Panc1 (cell line): ENCODE results near the gene CCDC85A. TPM values are rescaled to one million over a fixed set of nuclear protein-coding genes. Genes with fewer than 3 reads are reported as not detected.

Experiments used
- ATAC-seq: fragments of 200-7000 bp; cut with Tn5 transposase; 2 replicates; pipeline ENCODE4 v1.9.1; 2020; ENCODE audit warnings: mild to moderate bottlenecking, moderate library complexity
- BruUV-seq: library from RNA; stranded (reverse); fragments of 400-500 nt; replicated peaks from 2 replicates; lab custom pipeline; 2021; lab: Mats Ljungman, UMichigan
- CTCF ChIA-PET: fragments of 300-600 bp; sonication (Branson Sonifier 250); formaldehyde crosslinking; loops from one replicate; lab custom pipeline; 2022; ENCODE audit warnings: antibody characterized with exemption; lab: Charles Lee
- POLR2A ChIA-PET: fragments of 300-600 bp; sonication (Branson Sonifier 250); formaldehyde crosslinking; loops from one replicate; lab custom pipeline; 2022; ENCODE audit warnings: antibody characterized with exemption; lab: Charles Lee
- DNase-seq: peaks from one replicate; pipeline ENCODE4 v3.0.0-alpha.2; 2010; ENCODE audit warnings: low read depth, low spot score
- H3K27ac ChIP-seq: 2 replicates; pipeline ENCODE4 v1.5.1; 2011; ENCODE audit warnings: mild to moderate bottlenecking, low read length, inconsistent platforms
- H3K27me3 ChIP-seq: fragments of 200-500 bp; sonication (Bioruptor generic); 2 replicates; pipeline ENCODE4 v1.6.0; 2014; ENCODE audit warnings: low read length, inconsistent platforms; ENCODE audit not compliant: control insufficient read depth, insufficient read depth
- H3K36me3 ChIP-seq: fragments of 200-500 bp; sonication (Bioruptor generic); 2 replicates; pipeline ENCODE4 v1.5.1; 2014; ENCODE audit warnings: inconsistent platforms, mild to moderate bottlenecking, low read length, moderate library complexity; ENCODE audit not compliant: control insufficient read depth, insufficient read depth
- H3K4me1 ChIP-seq: 2 replicates; pipeline ENCODE4 v1.5.1; 2011; ENCODE audit warnings: inconsistent platforms, mild to moderate bottlenecking, low read length, moderate library complexity; ENCODE audit not compliant: control insufficient read depth, insufficient read depth
- H3K4me3 ChIP-seq, 2 experiments: 2 replicates each; pipeline ENCODE4 v1.5.1; 2011 to 2012; ENCODE audit warnings: low read depth in 2 of 2, low read length in 2 of 2, mild to moderate bottlenecking in 2 of 2, inconsistent platforms in 1 of 2, moderate library complexity in 1 of 2
- H3K9me3 ChIP-seq: fragments of 200-500 bp; sonication (Bioruptor generic); 2 replicates; pipeline ENCODE4 v1.5.1; 2014; ENCODE audit warnings: low read depth, mild to moderate bottlenecking, inconsistent platforms, low read length, moderate library complexity; ENCODE audit not compliant: control insufficient read depth, insufficient read depth
- POLR2AphosphoS5 ChIP-seq: IDR thresholded peaks from 2 replicates; pipeline ENCODE4 v1.6.1; 2012; ENCODE audit warnings: mild to moderate bottlenecking, low read depth, low read length, moderate library complexity
- SIN3A ChIP-seq: IDR thresholded peaks from 2 replicates; pipeline ENCODE4 v1.6.1; 2012; ENCODE audit warnings: low read depth, mild to moderate bottlenecking, low read length, moderate library complexity, borderline replicate concordance; ENCODE audit not compliant: insufficient read depth
- TCF7L2 ChIP-seq: IDR thresholded peaks from 2 replicates; pipeline ENCODE4 v1.6.1; 2011; ENCODE audit warnings: mild to moderate bottlenecking, low read depth, low read length, inconsistent platforms
- in situ Hi-C: cut with HindIII; loops from 2 replicates; pipeline ENCODE4 v1.10.0; 2016; ENCODE audit warnings: low sequenced_read_pairs, low pct_unique_long_range_greater_than_20kb
- intact Hi-C: fragments of 100-400 bp; cut with micrococcal nuclease; formaldehyde crosslinking; loops from one replicate; pipeline ENCODE4 v1.10.0; 2022; ENCODE audit not compliant: unreplicated experiment
- total RNA-seq: library from RNA; stranded (reverse); gene quantifications from one replicate; pipeline ENCODE4 v1.2.1, GENCODE V29; 2021; ENCODE audit not compliant: unreplicated experiment
- TF ChIP-seq, protein P1 (sequence below), 2 experiments: IDR thresholded peaks; 2 replicates each; pipeline ENCODE4 v1.6.1; 2011 to 2012; ENCODE audit warnings: low read depth in 2 of 2, control low read depth in 1 of 2, low read length in 1 of 2, mild to moderate bottlenecking in 1 of 2, moderate library complexity in 1 of 2; ENCODE audit not compliant: insufficient read depth in 1 of 2
- TF ChIP-seq, protein P2 (sequence below): fragments of 450-650 bp; IDR thresholded peaks from 2 replicates; pipeline ENCODE4 v1.5.1; 2017; ENCODE audit warnings: mild to moderate bottlenecking

The CCDC85A gene
- total RNA-seq, 1 experiment from 2014 or later = 0.05 TPM

DNA sequence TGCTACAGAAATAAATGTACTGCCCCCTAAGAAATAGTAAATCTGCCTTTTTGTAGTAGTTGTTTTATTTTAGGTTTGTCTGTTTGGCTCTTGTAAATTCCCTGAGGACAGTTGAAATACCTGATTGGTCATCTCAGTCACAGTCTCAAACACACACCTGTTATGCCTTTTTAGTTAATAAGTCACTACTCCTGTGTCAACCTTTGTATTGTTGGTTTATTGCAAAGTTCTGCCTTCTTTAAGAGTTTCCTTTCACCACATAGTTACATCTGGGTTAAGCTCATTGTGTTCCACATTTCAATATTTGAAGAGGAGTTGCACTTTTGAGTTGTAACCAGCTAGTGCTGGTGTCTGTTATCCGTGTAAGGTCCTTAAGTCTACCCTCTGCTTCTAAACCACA, 198.7 kb downstream of the CCDC85A start:
- no peak for TF ChIP-seq SIN3A
- TF ChIP-seq, protein P1, sequence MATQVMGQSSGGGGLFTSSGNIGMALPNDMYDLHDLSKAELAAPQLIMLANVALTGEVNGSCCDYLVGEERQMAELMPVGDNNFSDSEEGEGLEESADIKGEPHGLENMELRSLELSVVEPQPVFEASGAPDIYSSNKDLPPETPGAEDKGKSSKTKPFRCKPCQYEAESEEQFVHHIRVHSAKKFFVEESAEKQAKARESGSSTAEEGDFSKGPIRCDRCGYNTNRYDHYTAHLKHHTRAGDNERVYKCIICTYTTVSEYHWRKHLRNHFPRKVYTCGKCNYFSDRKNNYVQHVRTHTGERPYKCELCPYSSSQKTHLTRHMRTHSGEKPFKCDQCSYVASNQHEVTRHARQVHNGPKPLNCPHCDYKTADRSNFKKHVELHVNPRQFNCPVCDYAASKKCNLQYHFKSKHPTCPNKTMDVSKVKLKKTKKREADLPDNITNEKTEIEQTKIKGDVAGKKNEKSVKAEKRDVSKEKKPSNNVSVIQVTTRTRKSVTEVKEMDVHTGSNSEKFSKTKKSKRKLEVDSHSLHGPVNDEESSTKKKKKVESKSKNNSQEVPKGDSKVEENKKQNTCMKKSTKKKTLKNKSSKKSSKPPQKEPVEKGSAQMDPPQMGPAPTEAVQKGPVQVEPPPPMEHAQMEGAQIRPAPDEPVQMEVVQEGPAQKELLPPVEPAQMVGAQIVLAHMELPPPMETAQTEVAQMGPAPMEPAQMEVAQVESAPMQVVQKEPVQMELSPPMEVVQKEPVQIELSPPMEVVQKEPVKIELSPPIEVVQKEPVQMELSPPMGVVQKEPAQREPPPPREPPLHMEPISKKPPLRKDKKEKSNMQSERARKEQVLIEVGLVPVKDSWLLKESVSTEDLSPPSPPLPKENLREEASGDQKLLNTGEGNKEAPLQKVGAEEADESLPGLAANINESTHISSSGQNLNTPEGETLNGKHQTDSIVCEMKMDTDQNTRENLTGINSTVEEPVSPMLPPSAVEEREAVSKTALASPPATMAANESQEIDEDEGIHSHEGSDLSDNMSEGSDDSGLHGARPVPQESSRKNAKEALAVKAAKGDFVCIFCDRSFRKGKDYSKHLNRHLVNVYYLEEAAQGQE (IDR thresholded peaks at IDR 0.05; ENCODE audit: insufficient read depth in 1 of 2, low read depth in 2 of 2, low read length in 1 of 2) = no peak
- TF ChIP-seq POLR2AphosphoS5 = no peak
- no peak for TF ChIP-seq TCF7L2
- TF ChIP-seq, protein P2, sequence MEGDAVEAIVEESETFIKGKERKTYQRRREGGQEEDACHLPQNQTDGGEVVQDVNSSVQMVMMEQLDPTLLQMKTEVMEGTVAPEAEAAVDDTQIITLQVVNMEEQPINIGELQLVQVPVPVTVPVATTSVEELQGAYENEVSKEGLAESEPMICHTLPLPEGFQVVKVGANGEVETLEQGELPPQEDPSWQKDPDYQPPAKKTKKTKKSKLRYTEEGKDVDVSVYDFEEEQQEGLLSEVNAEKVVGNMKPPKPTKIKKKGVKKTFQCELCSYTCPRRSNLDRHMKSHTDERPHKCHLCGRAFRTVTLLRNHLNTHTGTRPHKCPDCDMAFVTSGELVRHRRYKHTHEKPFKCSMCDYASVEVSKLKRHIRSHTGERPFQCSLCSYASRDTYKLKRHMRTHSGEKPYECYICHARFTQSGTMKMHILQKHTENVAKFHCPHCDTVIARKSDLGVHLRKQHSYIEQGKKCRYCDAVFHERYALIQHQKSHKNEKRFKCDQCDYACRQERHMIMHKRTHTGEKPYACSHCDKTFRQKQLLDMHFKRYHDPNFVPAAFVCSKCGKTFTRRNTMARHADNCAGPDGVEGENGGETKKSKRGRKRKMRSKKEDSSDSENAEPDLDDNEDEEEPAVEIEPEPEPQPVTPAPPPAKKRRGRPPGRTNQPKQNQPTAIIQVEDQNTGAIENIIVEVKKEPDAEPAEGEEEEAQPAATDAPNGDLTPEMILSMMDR = no peak
- ChIA-PET POLR2A (no interaction called here), CTCF (no interaction called here)
- no peaks in the 10 kb centered on the region for H3K36me3 ChIP-seq
- H3K27ac ChIP-seq = no peak overlapping the region
- H3K4me3 ChIP-seq = no peak overlapping the region
- ATAC-seq (no peak), DNase-seq (no peak)
- no peaks in the 10 kb centered on the region for H3K4me1 ChIP-seq
- no TSS peak for BruUV-seq
- in situ Hi-C loops (no loop called here), intact Hi-C loops (no loop called here)
- H3K27me3 ChIP-seq = no peaks in the 10 kb centered on the region
- H3K9me3 ChIP-seq = no peaks in the 10 kb centered on the region

DNA sequence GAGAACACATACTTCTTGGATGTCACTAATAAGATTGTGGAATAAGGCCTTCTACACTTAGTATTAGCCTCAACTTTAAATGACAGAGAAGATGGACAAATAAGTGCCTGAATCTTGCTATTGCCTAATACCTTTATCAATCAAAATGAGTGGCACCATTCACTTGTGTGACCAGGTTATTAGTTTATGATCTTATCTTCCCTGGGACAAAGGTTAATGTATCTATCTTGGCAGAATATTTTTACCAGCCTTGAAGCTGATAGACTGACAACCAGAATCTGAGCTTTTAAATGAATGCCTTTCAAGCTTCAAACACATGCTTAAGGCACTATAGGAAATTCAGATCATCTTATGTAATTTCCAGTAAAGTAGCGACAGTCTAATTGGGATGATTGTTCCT, 202.9 kb downstream of the CCDC85A start:
- Histone ChIP-seq H3K4me3 (no peak overlapping the region), H3K27me3 (no peaks in the 10 kb centered on the region), H3K36me3 (no peaks in the 10 kb centered on the region), H3K4me1 (no peaks in the 10 kb centered on the region), H3K27ac (no peak overlapping the region), H3K9me3 (no peaks in the 10 kb centered on the region)
- TF ChIP-seq TCF7L2 (no peak), POLR2AphosphoS5 (no peak), SIN3A (no peak)
- TF ChIP-seq, protein P2 = no peak
- TF ChIP-seq, protein P1 (IDR thresholded peaks at IDR 0.05; ENCODE audit: insufficient read depth in 1 of 2, low read depth in 2 of 2, low read length in 1 of 2) = no peak
- intact Hi-C loops = no loop called here
- in situ Hi-C loops = no loop called here
- POLR2A ChIA-PET = no interaction called here
- DNase-seq (no peak), ATAC-seq (no peak)
- CTCF ChIA-PET = no interaction called here
- BruUV-seq = no TSS peak
